Measurements from ENCODE around the gene TNFRSF4.

GRCh38 chr1:1200876-1201810 lies 12.8 kb downstream of the TNFRSF4 start:
- TF ChIP-seq CTCF (conservative IDR thresholded peaks at IDR 0.05 in 1 of 2, IDR thresholded peaks at IDR 0.05 in 1 of 2; ENCODE audit: low read depth in 1 of 2, low read length in 2 of 2) (no peak), EZH2 (IDR thresholded peaks at IDR 0.05; ENCODE audit: low read length, missing control alignments) (no peak)

Measured in fibroblast of lung (primary cell).